ENCODE data around the gene MUC12. TPM values are rescaled to one million over a fixed set of nuclear protein-coding genes. Genes with fewer than 3 reads are reported as not detected.

Gene MUC12
- total and polyA plus RNA-seq, 9 of the 15 experiments (the other 6 are each of a cell fraction or from before 2014, with no cell fraction given), result 0.23 to 1.2 (median 0.79) TPM; not detected in 1

DNA sequence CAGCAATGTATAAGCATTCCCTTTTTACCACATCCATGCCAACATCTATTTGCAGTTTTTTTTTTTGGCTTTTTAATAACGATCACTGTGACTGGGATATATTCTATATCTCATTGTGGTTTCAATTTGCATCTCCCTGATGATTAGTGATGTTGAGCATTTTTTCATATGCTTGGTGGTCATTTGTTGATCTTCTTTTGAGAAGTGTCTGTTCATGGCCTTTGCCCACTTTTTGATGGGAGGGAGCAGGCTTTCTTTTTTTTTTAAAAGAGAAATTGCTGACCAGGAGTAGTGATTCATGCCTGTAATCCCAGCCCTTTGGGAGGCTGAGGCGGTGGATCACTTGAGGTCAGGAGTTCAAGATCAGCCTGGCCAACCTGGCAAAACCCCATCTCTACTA, 54.5 kb downstream of the MUC12 start:
- no peaks in the 10 kb centered on the region for H4K20me1 ChIP-seq (replicated peaks; ENCODE audit: control insufficient read depth, insufficient read depth, low read length)
- 8% methylated on average over 2 of the region's 2 CpGs for WGBS (ENCODE audit: insufficient coverage, low coverage, missing lambda C conversion rate)
- DNase-seq (ENCODE audit: extremely low read depth in 1 of 4, low spot score in 3 of 4) (no peak), FAIRE-seq (no peak), ATAC-seq (no peak)
- H3K36me3 ChIP-seq (ENCODE audit: control insufficient read depth, insufficient read depth, low read length), result no peaks in the 10 kb centered on the region
- H3K9ac ChIP-seq (ENCODE audit: insufficient read depth in 1 of 2, low read depth in 2 of 2, low read length in 2 of 2), result no peak overlapping the region
- H3K9me1 ChIP-seq (ENCODE audit: control insufficient read depth, insufficient read depth, low read length), result no peaks in the 10 kb centered on the region
- H2AFZ ChIP-seq (ENCODE audit: low read depth, low read length), result no peak overlapping the region
- no peaks in the 10 kb centered on the region for H3K79me2 ChIP-seq (ENCODE audit: control insufficient read depth, insufficient read depth, low read length)
- TF ChIP-seq AFF1 (IDR thresholded peaks at IDR 0.05; ENCODE audit: low read depth in 1 of 2, partially characterized antibody in 2 of 2), result peak in 1 of 2 experiments; percentile 99
- TF ChIP-seq HNRNPL (IDR thresholded peaks at IDR 0.05; ENCODE audit: low read depth, low read length), result no peak
- H3K4me3 ChIP-seq, result no peak overlapping the region
- H3K9me3 ChIP-seq (replicated peaks; ENCODE audit: control insufficient read depth, insufficient read depth, low read depth, low read length), result no peaks in the 10 kb centered on the region
- POLR2A ChIA-PET, result no interaction called here
- H3K27ac ChIP-seq (ENCODE audit: extremely low read depth, low read depth, low read length), result no peak overlapping the region
- in situ Hi-C loops (cut with MboI) (no loop called here), intact Hi-C loops (cut with micrococcal nuclease) (no loop called here)
- H3K4me1 ChIP-seq (replicated peaks in 1 of 2; ENCODE audit: control insufficient read depth in 2 of 2, insufficient read depth in 2 of 2, low read length in 2 of 2), result peaks cover 0 to under 1% of the 10 kb centered on the region in 2 experiments; a peak in 1 of 5 replicates
- peaks cover 0 to 36% of the 10 kb centered on the region in 2 experiments; a peak in 3 of 5 replicates for H3K27me3 ChIP-seq (ENCODE audit: control insufficient read depth in 2 of 2, insufficient read depth in 2 of 2, low read length in 2 of 2)
- BruUV-seq (replicated peaks), result no TSS peak
- no peak overlapping the region for H3K4me2 ChIP-seq (ENCODE audit: insufficient read depth, low read length)
- CTCF ChIA-PET (ENCODE audit: low intra/inter-chr PET ratio), result interaction anchor here (0.6 kb wide), 1 partner anchor 57 kb away, joined by 4 read pairs; no protein-coding TSS in a partner anchor

Data from K562 (cell line).